GM18507 (cell line): ENCODE results near the gene C1orf52.
A peak's percentile ranks its signal among the peaks of the same experiment; 100 is the strongest.

ENCODE experiments used
- DNase-seq: peaks from one replicate; pipeline ENCODE4 v3.0.0; 2011; ENCODE audit warnings: low read depth; ENCODE audit not compliant: insufficient read length; ENCODE audit errors: extremely low spot score
- FAIRE-seq: peaks from 2 replicates; lab custom pipeline; 2011; peaks lifted over from hg19 to GRCh38; lab: Jason Lieb, UNC

C1orf52 gene

DNA sequence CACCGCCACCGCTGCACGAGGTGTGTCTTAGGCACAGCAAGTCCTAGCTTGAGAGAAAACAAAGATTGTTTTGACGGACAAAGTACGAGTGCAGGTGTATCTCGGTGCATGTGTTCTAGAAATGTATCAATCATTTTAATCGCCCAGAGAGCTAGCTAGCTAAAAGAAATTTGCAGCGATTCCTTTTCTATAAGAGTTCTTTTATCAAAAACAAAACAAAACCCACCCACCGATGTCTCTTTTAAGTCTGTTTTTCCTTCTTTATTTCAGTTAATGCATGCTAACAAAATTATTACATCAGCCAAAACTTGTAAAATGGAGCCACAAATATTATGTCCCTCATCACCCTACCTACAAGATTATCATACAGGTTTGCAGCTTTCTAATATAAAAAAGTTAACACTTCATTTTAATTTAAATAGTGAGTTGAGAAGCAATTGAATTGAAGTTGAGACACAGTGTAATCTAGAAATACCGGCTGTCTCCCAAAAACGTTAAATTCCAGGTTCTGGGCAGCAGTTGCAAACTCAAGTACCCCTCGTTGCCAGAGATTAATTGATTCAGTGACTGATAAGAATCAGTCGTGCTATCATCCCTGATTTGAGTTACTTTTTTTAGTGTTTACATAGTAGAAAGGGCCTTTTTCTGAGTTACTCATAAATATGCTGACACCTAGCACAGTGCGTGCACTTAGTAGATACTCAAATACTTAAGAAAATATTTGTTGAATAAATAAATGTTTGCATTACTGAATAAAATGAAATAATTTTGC lies 57.2 kb downstream of the C1orf52 start:
- no peak for DNase-seq
- no peak for FAIRE-seq

DNA sequence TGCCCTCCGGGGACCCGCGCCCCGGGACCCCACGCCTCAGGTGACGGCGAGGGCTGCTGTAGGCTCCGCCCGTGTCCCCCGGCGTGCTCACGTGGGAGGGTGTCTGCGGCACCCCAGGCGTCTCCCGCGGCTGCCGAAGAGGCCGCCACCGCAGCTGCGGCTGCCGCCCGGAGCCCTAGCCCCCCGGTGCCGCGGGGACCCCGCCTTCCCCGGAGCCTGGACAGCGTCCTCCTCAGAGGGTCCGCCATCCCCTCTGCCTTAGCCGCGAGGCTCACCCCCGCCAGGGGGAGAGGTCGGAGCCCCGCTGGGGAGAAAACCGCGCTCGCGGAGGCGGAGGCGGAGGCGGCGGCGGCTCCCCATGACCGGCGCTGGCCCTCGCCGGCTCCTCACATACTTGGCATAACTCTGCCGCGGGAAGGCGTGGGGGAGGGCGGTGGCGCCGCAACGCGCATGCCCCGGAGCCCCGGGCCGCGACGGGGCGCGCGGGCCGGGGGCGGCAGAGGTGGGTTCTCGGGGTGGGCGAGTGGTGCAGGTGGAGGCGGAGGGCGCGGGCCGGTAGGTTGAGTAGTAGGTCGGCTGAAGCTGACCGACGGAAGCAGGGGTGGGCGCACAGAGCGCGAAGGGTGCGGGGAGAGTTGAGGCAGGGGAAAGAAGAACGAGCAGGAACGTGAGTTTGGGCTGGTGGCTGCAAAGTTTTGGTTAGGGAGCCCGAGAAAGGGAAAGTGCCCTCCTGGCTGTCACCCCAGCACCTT lies 57.9 kb downstream of the C1orf52 start:
- FAIRE-seq, result no peak
- DNase-seq, result peak; percentile 43

DNA sequence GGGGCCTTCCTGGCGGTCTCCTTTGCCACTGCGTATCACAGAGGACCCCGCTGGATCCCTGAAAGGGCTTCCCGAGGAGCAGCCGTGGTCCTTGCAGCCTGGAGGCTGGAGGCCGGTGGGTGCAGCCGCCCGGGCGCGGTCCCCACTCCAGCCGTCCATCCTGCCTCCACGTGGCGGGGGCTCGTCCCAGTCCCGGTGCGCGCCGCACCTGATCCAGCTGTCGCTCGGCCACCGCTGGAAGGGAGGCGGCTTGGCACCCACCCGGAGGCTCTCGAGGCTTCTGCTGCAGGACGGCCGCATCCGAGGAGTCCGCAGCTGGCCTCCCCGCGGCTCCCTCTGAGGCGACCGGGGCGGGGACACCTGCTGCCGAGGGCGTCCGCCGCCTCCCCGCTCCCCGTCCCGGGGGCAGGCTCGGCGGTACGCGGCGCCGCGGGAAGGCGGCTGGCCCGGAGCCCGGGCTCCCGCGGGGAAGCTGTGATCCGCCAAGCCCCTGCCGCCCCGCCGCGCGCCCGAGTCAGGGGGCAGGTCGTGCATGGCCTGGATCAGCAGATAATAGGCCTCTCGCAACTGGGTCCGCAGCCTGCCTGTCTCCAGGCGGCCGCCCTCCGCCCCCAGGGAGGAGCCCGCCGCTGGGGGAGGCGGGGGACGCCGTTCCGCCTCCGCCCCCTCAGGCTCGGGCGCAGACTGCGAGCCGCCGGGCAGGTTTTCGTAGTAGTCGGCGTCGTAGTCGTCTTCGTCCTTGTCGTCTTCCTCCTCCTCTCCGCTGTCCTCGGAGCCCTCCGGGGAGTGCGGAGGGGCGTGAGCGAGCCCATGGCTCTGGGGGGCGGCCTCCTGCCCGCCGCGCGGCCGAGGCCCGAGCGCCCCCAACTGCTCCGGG lies 58.8 kb downstream of the C1orf52 start, which contains the start of gene SYDE2:
SYDE2 (minus strand) TSS at position 554 of the 877 bp plus-strand sequence; CDS start at position 534, 20 bp downstream.
- peak; percentile 58 for DNase-seq
- FAIRE-seq, result peak; percentile 42
